PFSK-1 (cell line): ENCODE measurements around the gene AP3B1.

ENCODE experiments used
- FOXP2 ChIP-seq: optimal IDR thresholded peaks from 2 replicates; pipeline ENCODE3; 2011; ENCODE audit warnings: borderline replicate concordance, control low read depth, inconsistent platforms; ENCODE audit not compliant: insufficient read depth; ENCODE audit errors: extremely low read length, extremely low read depth
- POLR2AphosphoS5 ChIP-seq: IDR thresholded peaks from 2 replicates; pipeline ENCODE4 v1.6.1; 2012; ENCODE audit warnings: low read depth, mild to moderate bottlenecking, control low read depth, low read length, moderate library complexity
- SIN3A ChIP-seq: IDR thresholded peaks from 2 replicates; pipeline ENCODE4 v1.6.1; 2012; ENCODE audit warnings: mild to moderate bottlenecking, low read length, moderate library complexity, borderline replicate concordance; ENCODE audit not compliant: insufficient read depth
- TAF1 ChIP-seq: IDR thresholded peaks from 2 replicates; pipeline ENCODE4 v1.6.1; 2012; ENCODE audit warnings: low read length, control low read depth, borderline replicate concordance; ENCODE audit not compliant: insufficient read depth
- TF ChIP-seq, protein P1 (sequence below), 2 experiments: IDR thresholded peaks; 2 replicates each; pipeline versions ENCODE4 v1.6.1 to v1.8.0; 2011 to 2012; ENCODE audit warnings: low read depth in 2 of 2, low read length in 2 of 2, control low read depth in 1 of 2, inconsistent platforms in 1 of 2, mild to moderate bottlenecking in 1 of 2, moderate library complexity in 1 of 2; ENCODE audit not compliant: insufficient read depth in 1 of 2

DNA sequence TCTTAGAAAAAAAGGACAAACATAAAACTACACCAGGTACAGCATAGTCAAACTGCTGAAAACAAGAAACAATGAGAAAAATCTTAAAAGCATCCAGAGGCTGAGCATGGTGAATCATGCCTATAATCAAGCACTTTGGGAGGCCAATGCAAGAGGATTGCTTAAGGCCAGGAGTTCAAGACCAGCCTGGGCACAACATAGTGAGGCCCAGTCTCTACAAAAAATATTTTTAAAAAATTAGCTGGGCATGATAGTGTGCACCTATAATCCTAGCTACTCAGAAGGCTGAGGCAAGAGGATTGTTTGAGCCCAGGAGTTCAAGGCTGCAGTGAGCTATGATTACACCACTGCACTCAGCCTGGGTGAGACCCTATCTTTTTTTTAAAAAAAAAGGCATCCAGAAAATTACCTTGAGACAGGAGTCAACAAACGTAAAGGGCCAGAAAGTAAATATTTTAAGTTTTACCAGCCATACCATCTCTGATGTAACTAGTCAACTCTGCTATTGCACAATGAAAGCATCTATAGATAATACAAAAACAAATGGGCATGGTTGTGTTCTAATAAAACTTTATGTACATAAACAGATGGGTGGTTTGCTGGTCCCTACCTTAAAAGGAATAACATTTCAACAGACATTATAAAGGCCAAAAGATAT is 19.8 kb downstream of the AP3B1 start:
- TF ChIP-seq TAF1, result no peak
- TF ChIP-seq, protein P1, sequence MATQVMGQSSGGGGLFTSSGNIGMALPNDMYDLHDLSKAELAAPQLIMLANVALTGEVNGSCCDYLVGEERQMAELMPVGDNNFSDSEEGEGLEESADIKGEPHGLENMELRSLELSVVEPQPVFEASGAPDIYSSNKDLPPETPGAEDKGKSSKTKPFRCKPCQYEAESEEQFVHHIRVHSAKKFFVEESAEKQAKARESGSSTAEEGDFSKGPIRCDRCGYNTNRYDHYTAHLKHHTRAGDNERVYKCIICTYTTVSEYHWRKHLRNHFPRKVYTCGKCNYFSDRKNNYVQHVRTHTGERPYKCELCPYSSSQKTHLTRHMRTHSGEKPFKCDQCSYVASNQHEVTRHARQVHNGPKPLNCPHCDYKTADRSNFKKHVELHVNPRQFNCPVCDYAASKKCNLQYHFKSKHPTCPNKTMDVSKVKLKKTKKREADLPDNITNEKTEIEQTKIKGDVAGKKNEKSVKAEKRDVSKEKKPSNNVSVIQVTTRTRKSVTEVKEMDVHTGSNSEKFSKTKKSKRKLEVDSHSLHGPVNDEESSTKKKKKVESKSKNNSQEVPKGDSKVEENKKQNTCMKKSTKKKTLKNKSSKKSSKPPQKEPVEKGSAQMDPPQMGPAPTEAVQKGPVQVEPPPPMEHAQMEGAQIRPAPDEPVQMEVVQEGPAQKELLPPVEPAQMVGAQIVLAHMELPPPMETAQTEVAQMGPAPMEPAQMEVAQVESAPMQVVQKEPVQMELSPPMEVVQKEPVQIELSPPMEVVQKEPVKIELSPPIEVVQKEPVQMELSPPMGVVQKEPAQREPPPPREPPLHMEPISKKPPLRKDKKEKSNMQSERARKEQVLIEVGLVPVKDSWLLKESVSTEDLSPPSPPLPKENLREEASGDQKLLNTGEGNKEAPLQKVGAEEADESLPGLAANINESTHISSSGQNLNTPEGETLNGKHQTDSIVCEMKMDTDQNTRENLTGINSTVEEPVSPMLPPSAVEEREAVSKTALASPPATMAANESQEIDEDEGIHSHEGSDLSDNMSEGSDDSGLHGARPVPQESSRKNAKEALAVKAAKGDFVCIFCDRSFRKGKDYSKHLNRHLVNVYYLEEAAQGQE (IDR thresholded peaks at IDR 0.05; ENCODE audit: insufficient read depth in 1 of 2, low read depth in 2 of 2, low read length in 2 of 2), result no peak
- no peak for TF ChIP-seq SIN3A
- no peak for TF ChIP-seq POLR2AphosphoS5
- no peak for TF ChIP-seq FOXP2
